ENCODE data around the gene MYG1.

MYG1 gene

DNA sequence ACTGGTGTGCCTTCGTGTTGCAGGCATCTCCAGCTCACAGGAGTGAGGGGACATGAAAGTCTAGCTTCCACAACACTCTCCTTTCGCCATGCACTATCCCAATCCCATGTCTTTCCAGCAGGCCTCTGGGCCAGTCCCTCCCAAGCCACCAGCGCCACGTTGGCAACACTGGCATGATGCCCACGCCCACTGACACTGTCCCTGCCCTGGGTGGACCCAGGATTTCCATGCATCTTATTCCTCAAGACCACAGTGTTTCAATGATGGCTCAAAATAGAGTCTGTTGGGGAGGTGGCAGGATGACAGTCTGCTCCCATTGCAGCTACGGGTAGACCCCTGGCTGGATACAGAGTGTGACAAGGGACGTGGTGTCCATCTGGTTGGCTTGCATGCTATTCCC is 34.4 kb downstream of the MYG1 start:
- TF ChIP-seq, protein P1, sequence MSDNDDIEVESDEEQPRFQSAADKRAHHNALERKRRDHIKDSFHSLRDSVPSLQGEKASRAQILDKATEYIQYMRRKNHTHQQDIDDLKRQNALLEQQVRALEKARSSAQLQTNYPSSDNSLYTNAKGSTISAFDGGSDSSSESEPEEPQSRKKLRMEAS (IDR thresholded peaks at IDR 0.05; ENCODE audit: low read depth, low read length), result no peak
- no peak for TF ChIP-seq POLR2A (IDR thresholded peaks at IDR 0.05; ENCODE audit: extremely low read depth, insufficient read length)
- no peak for TF ChIP-seq MYC (IDR thresholded peaks at IDR 0.05; ENCODE audit: low read depth, low read length)
- TF ChIP-seq, protein P2, sequence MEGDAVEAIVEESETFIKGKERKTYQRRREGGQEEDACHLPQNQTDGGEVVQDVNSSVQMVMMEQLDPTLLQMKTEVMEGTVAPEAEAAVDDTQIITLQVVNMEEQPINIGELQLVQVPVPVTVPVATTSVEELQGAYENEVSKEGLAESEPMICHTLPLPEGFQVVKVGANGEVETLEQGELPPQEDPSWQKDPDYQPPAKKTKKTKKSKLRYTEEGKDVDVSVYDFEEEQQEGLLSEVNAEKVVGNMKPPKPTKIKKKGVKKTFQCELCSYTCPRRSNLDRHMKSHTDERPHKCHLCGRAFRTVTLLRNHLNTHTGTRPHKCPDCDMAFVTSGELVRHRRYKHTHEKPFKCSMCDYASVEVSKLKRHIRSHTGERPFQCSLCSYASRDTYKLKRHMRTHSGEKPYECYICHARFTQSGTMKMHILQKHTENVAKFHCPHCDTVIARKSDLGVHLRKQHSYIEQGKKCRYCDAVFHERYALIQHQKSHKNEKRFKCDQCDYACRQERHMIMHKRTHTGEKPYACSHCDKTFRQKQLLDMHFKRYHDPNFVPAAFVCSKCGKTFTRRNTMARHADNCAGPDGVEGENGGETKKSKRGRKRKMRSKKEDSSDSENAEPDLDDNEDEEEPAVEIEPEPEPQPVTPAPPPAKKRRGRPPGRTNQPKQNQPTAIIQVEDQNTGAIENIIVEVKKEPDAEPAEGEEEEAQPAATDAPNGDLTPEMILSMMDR (IDR thresholded peaks at IDR 0.05; ENCODE audit: low read depth, low read length), result no peak
- H3K4me3 ChIP-seq (ENCODE audit: low read depth, low read length), result no peak overlapping the region
- DNase-seq (ENCODE audit: low read depth), result no peak

DNA sequence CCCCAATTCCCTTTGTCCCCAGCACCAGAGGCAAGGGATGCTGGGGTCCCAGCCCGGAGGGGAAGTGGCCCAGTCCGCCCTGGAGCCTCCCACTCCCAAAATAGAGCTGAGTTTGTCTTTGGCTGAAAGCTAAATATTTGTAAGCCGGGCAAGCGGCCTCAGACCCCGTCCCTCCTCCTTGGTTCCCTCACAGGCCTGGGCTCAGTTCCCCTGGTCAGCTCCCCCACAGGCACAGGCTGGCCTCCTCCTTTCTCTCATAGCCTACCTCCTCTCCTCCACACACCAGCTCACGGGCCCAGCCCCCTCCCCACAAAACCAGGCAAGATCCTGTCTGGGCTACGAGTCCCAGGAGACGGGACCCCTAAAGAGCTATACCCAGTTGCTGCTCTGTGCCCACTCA is 35.3 kb downstream of the MYG1 start:
- no peak for DNase-seq (ENCODE audit: low read depth)
- TF ChIP-seq POLR2A (IDR thresholded peaks at IDR 0.05; ENCODE audit: extremely low read depth, insufficient read length) (no peak), MYC (IDR thresholded peaks at IDR 0.05; ENCODE audit: low read depth, low read length) (no peak)
- TF ChIP-seq, protein P2 (IDR thresholded peaks at IDR 0.05; ENCODE audit: low read depth, low read length), result no peak
- TF ChIP-seq, protein P1 (IDR thresholded peaks at IDR 0.05; ENCODE audit: low read depth, low read length), result no peak
- no peak overlapping the region for H3K4me3 ChIP-seq (ENCODE audit: low read depth, low read length)

DNA sequence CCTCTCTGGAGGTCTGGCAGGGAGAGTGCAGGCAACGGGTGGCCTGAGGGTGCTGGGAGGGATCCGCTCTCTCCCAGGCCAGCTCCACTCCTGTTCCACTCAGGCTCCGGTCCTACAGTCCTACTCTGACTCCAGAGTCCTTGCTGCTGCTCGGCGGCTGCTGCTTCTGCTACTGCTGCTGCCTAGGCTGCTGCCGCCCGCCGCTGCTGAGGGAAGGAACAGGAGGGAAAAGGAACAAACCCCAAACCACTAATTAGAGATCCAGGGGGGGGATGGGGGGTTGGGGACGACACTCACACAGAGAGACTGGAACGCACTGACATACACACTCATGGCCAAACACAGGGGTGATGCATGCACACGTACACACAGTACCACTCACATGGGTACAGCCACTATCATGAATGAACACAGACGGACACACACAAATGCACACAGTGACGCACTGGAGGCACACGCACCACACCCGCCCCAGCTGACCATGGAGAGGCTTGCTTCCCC is 36.7 kb downstream of the MYG1 start, which contains the start of gene SP7:
Gene SP7 (minus strand): TSS at position 174 of the 501 bp plus-strand sequence. CDS start 708 bp downstream, outside the sequence.
- no peak for TF ChIP-seq POLR2A (IDR thresholded peaks at IDR 0.05; ENCODE audit: extremely low read depth, insufficient read length)
- TF ChIP-seq, protein P1 (IDR thresholded peaks at IDR 0.05; ENCODE audit: low read depth, low read length), result no peak
- TF ChIP-seq, protein P2 (IDR thresholded peaks at IDR 0.05; ENCODE audit: low read depth, low read length), result no peak
- TF ChIP-seq MYC (IDR thresholded peaks at IDR 0.05; ENCODE audit: low read depth, low read length), result no peak
- no peak within 1 kb of the TSS for H3K4me3 ChIP-seq (ENCODE audit: low read depth, low read length)
- DNase-seq (ENCODE audit: low read depth), result peak; percentile 68

DNA sequence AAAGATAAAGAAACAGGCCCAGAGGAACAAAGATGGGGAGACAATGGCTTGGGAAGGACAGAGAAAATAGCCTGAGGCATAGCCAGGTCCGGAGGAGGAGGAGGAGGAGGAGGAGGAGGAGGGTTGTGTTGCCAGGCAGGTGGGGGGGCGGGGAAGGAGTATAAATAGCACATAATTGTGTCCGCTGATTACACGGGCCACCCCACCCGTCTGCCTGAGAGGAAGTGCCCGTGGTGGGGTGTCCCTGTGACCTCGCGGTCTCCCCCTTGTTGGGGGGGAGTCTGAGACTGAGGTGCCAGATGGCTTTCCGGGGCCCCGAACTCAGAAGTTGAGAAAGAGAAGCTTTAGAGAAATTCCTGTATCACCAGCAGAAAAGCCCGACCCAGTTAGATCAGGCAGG is 38.5 kb downstream of the MYG1 start:
- TF ChIP-seq MYC (IDR thresholded peaks at IDR 0.05; ENCODE audit: low read depth, low read length), result no peak
- no peak for DNase-seq (ENCODE audit: low read depth)
- no peak overlapping the region for H3K4me3 ChIP-seq (ENCODE audit: low read depth, low read length)

DNA sequence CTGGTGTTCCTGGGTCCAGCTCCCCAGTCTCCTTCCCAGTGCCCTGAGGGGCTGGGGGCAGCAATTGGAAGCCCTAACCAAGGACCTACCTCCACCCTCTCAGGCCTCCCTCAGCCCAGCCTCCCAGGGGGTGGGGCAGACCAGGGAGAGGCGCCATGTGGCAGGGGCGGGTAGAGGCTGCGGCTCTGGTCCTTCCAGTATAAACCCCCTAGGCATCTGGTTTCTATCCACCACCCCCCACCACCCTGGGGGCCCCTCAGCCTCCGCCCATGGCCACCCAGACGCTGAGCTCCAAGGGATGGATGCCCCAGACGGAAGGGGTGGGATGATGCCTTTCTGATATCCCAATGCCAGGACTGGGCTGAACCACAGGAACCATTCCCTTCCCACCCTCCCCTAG is 39.4 kb downstream of the MYG1 start:
- no peak for DNase-seq (ENCODE audit: low read depth)
- TF ChIP-seq MYC (IDR thresholded peaks at IDR 0.05; ENCODE audit: low read depth, low read length) (no peak), POLR2A (IDR thresholded peaks at IDR 0.05; ENCODE audit: extremely low read depth, insufficient read length) (no peak)
- TF ChIP-seq, protein P2 (IDR thresholded peaks at IDR 0.05; ENCODE audit: low read depth, low read length), result no peak
- TF ChIP-seq, protein P1 (IDR thresholded peaks at IDR 0.05; ENCODE audit: low read depth, low read length), result no peak
- H3K4me3 ChIP-seq (ENCODE audit: low read depth, low read length), result no peak overlapping the region

DNA sequence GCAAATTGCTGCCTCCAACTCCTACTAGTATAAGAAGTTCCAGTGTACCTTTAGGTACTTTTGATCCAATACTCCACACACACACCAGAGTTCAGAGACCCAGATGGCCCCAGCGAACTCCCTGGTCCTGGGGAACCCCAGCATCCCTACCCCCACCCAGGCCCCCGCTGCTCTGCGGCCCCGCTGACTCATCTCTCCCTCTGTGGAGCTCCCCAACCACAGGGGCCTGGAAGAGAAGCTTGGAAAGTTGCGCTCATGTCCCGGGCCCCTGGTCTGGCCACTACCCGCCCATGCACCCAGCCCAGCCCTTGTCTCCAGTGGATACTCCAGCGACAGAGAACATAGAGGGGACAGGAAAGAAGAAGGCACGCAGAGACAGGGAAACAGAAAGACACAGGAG is 40.9 kb downstream of the MYG1 start:
- H3K4me3 ChIP-seq (ENCODE audit: low read depth, low read length), result no peak overlapping the region
- TF ChIP-seq, protein P2 (IDR thresholded peaks at IDR 0.05; ENCODE audit: low read depth, low read length), result no peak
- TF ChIP-seq, protein P1 (IDR thresholded peaks at IDR 0.05; ENCODE audit: low read depth, low read length), result no peak
- no peak for TF ChIP-seq MYC (IDR thresholded peaks at IDR 0.05; ENCODE audit: low read depth, low read length)
- no peak for TF ChIP-seq POLR2A (IDR thresholded peaks at IDR 0.05; ENCODE audit: extremely low read depth, insufficient read length)
- no peak for DNase-seq (ENCODE audit: low read depth)

Data from NB4 (cell line).